GM12878 (cell line): Measurements from ENCODE around the gene SRA1. TPM values are rescaled to one million over a fixed set of nuclear protein-coding genes. Genes with fewer than 3 reads are reported as not detected.
A peak's percentile ranks its signal among the peaks of the same experiment; 100 is the strongest.

ENCODE experiments used
- ATAC-seq: fragments of 200-7000 bp; cut with Tn5 transposase; 3 replicates; pipeline ENCODE4 v1.9.1; 2020; ENCODE audit warnings: mild to moderate bottlenecking, moderate library complexity
- BruUV-seq: library from RNA; stranded (reverse); fragments of 400-500 nt; replicated peaks from 2 replicates; lab custom pipeline; 2021; lab: Mats Ljungman, UMichigan
- CTCF ChIA-PET: fragments of 300-600 bp; sonication (Branson Sonifier 250); formaldehyde crosslinking; extraction: SDS; loops from one replicate; lab custom pipeline; 2021; ENCODE audit warnings: inconsistent platforms; lab: Yijun Ruan, JAX
- POLR2A ChIA-PET: fragments of 350-600 bp; formaldehyde crosslinking; extraction: SDS; loops from one replicate; lab custom pipeline; 2021; ENCODE audit warnings: inconsistent platforms; lab: Charles Lee
- RAD21 ChIA-PET: fragments of 300-600 bp; sonication (Branson Sonifier 250); formaldehyde crosslinking; loops from one replicate; lab custom pipeline; 2023; ENCODE audit warnings: antibody characterized with exemption; ENCODE audit not compliant: unreplicated experiment; lab: Charles Lee
- SMC1A ChIA-PET: fragments of 300-600 bp; sonication (Branson Sonifier 250); formaldehyde crosslinking; loops from one replicate; lab custom pipeline; 2023; ENCODE audit not compliant: unreplicated experiment, uncharacterized antibody; lab: Charles Lee
- DNase-seq: peaks from one replicate; pipeline ENCODE4 v3.0.0-alpha.2; 2011; ENCODE audit warnings: low read depth, low spot score
- FAIRE-seq: peaks from 3 replicates; lab custom pipeline; 2011; peaks lifted over from hg19 to GRCh38; lab: Jason Lieb, UNC
- H2AFZ ChIP-seq: 2 replicates; pipeline ENCODE4 v1.6.0; 2011; ENCODE audit warnings: low read depth, low read length, control low read depth; ENCODE audit not compliant: control insufficient read depth
- H3K27ac ChIP-seq: 2 replicates; pipeline ENCODE4 v1.5.1; 2011; ENCODE audit warnings: control low read depth; ENCODE audit not compliant: control insufficient read depth, insufficient read depth
- H3K27me3 ChIP-seq, 2 experiments: replicated peaks in 1 of 2; 2 replicates each; pipeline versions ENCODE4 v1.6.0 to v1.6.1; 2011; ENCODE audit warnings: low read length in 1 of 2; ENCODE audit not compliant: control insufficient read depth in 2 of 2, insufficient read depth in 2 of 2
- H3K36me3 ChIP-seq, 2 experiments: 2 replicates each; pipeline ENCODE4 v1.5.1; 2011; ENCODE audit warnings: low read length in 1 of 2; ENCODE audit not compliant: control insufficient read depth in 2 of 2, insufficient read depth in 2 of 2
- H3K4me1 ChIP-seq: 2 replicates; pipeline ENCODE4 v1.6.1; 2011; ENCODE audit warnings: mild to moderate bottlenecking, low read length, moderate library complexity, mixed read lengths; ENCODE audit not compliant: control insufficient read depth, insufficient read depth
- H3K4me2 ChIP-seq: 2 replicates; pipeline ENCODE4 v1.6.0; 2011; ENCODE audit warnings: control low read depth; ENCODE audit not compliant: control insufficient read depth, insufficient read depth
- H3K4me3 ChIP-seq: fragments of 200-600 bp; sonication (generic); 2 replicates; pipeline ENCODE4 v1.5.1; 2016
- H3K79me2 ChIP-seq: 2 replicates; pipeline ENCODE4 v1.6.0; 2011; ENCODE audit warnings: low read length; ENCODE audit not compliant: control insufficient read depth, insufficient read depth
- H3K9ac ChIP-seq: 2 replicates; pipeline ENCODE4 v1.8.0; 2011; ENCODE audit warnings: low read length, control low read depth, mixed read lengths; ENCODE audit not compliant: control insufficient read depth, insufficient read depth
- H3K9me3 ChIP-seq: replicated peaks from 3 replicates; pipeline ENCODE4 v1.5.1; 2011; ENCODE audit warnings: mild to moderate bottlenecking, low read length; ENCODE audit not compliant: control insufficient read depth, insufficient read depth
- H4K20me1 ChIP-seq: 2 replicates; pipeline ENCODE4 v1.6.0; 2011; ENCODE audit not compliant: control insufficient read depth, insufficient read depth
- BCL11A ChIP-seq: IDR thresholded peaks from 2 replicates; pipeline ENCODE4 v1.6.1; 2011; ENCODE audit warnings: low read depth, low read length
- BMI1 ChIP-seq: fragments of 450-650 bp; IDR thresholded peaks from 2 replicates; pipeline ENCODE4 v1.6.1; 2016; ENCODE audit warnings: mild to moderate bottlenecking, moderate library complexity, borderline replicate concordance
- CEBPZ ChIP-seq: fragments of 150-350 bp; IDR thresholded peaks from 2 replicates; pipeline ENCODE4 v1.6.1; 2016; ENCODE audit warnings: low read depth, low read length
- CHD1 ChIP-seq: IDR thresholded peaks from 2 replicates; pipeline ENCODE4 v1.6.1; 2012; ENCODE audit warnings: low read depth, low read length, improper control_type of control experiment
- E2F8 ChIP-seq: fragments of 450-650 bp; IDR thresholded peaks from 2 replicates; pipeline ENCODE4 v1.6.1; 2018; ENCODE audit warnings: mild to moderate bottlenecking, low read depth, moderate library complexity; ENCODE audit not compliant: partially characterized antibody
- HDAC2 ChIP-seq: fragments of 200-600 bp; sonication (generic); IDR thresholded peaks from 2 replicates; pipeline ENCODE4 v1.6.1; 2017
- MYC ChIP-seq: IDR thresholded peaks from 2 replicates; pipeline ENCODE4 v1.6.1; 2011; ENCODE audit warnings: mild to moderate bottlenecking, low read length, moderate library complexity, inconsistent platforms; ENCODE audit not compliant: insufficient read depth, insufficient replicate concordance, insufficient read length, severe bottlenecking
- NBN ChIP-seq: fragments of 450-650 bp; IDR thresholded peaks from 2 replicates; pipeline ENCODE4 v1.6.1; 2016
- PAX5 ChIP-seq: IDR thresholded peaks from 2 replicates; pipeline ENCODE4 v1.6.1; 2011; ENCODE audit warnings: low read depth, low read length, borderline replicate concordance
- POU2F2 ChIP-seq: IDR thresholded peaks from 3 replicates; pipeline ENCODE4 v1.6.1; 2011; ENCODE audit warnings: low read depth, mild to moderate bottlenecking, low read length, borderline replicate concordance
- RUNX3 ChIP-seq: IDR thresholded peaks from 2 replicates; pipeline ENCODE4 v1.6.1; 2012; ENCODE audit warnings: low read length, inconsistent platforms
- SIN3A ChIP-seq: IDR thresholded peaks from 2 replicates; pipeline ENCODE4 v1.6.1; 2012; ENCODE audit warnings: low read depth, low read length, improper control_type of control experiment
- SUPT20H ChIP-seq: IDR thresholded peaks from 2 replicates; pipeline ENCODE4 v1.6.1; 2011; ENCODE audit warnings: low read depth, mild to moderate bottlenecking, low read length, moderate library complexity, borderline replicate concordance; ENCODE audit not compliant: control insufficient read depth
- TARDBP ChIP-seq: IDR thresholded peaks from 2 replicates; pipeline ENCODE4 v1.6.1; 2016; ENCODE audit warnings: borderline replicate concordance
- TCF7 ChIP-seq: IDR thresholded peaks from 2 replicates; pipeline ENCODE4 v1.6.1; 2014; ENCODE audit warnings: antibody characterized with exemption, borderline replicate concordance
- YBX1 ChIP-seq: fragments of 450-650 bp; IDR thresholded peaks from 2 replicates; pipeline ENCODE4 v1.6.1; 2016; ENCODE audit warnings: antibody characterized with exemption
- YY1 ChIP-seq: IDR thresholded peaks from 2 replicates; pipeline ENCODE4 v1.6.1; 2011; ENCODE audit warnings: low read depth, mild to moderate bottlenecking, low read length
- ZNF274 ChIP-seq: IDR thresholded peaks from one replicate; pipeline ENCODE4 v1.8.0; 2011; ENCODE audit not compliant: insufficient read length, insufficient read depth
- WGBS: methylation state at CpG from one replicate; pipeline ENCODE4 v1.1.6; 2016; ENCODE audit warnings: low lambda C conversion rate; ENCODE audit not compliant: insufficient replicate concordance, insufficient coverage; ENCODE audit errors: missing lambda C conversion rate; 5-methylcytosine and 5-hydroxymethylcytosine counted together
- in situ Hi-C: fragments of 300-500 bp; cut with MboI; formaldehyde crosslinking; loops from 9 replicates; pipeline ENCODE4 v1.14.3; 2018; ENCODE audit warnings: mixed read lengths
- intact Hi-C: fragments of 100-400 bp; cut with micrococcal nuclease; formaldehyde crosslinking; loops from one replicate; pipeline ENCODE4 v1.14.2; 2022; ENCODE audit not compliant: unreplicated experiment
- polyA plus RNA-seq, 11 experiments: library from polyadenylated mRNA; depleted of rRNA in 4 of 11; unstranded in 6 of 11; stranded (reverse) in 5 of 11; fragments of >200 nt; fragmentation: Nextera tagmentation in 4 of 11; fragmentation: Illumina TruSeq in 1 of 11; extraction: Ambion mirVana in 4 of 11; extraction: Trizol in 1 of 11; gene quantifications; 1 replicate in 1 of 11; 2 replicates in 10 of 11; pipeline versions ENCODE4 v1.2.1 to v1.2.3, GENCODE V29; 2011 to 2016; ENCODE audit warnings: inconsistent platforms in 2 of 11, missing spikeins in 2 of 11, low read depth in 1 of 11
- total RNA-seq, 4 experiments: library from RNA; depleted of rRNA in 3 of 4; stranded (reverse); fragments of >200 nt in 3 of 4; fragmentation: Illumina TruSeq in 1 of 4; extraction: Trizol in 1 of 4; gene quantifications; 2 replicates each; pipeline versions ENCODE4 v1.2.1 to v1.2.3, GENCODE V29; 2013 to 2021

Gene SRA1
- total and polyA plus RNA-seq, 10 of the 15 experiments (the other 5 are each of a cell fraction or from before 2014, with no cell fraction given): 35.3 to 127 (median 56.1) TPM

- POLR2A ChIA-PET: interaction anchor here (0.6 to 2.3 kb wide), 9 partner anchors 9 to 132 kb away, joined by 3 to 6 read pairs (median 4); partner anchors contain the start of genes EIF4EBP3, IK and NDUFA2
- ATAC-seq (peak; percentile 5), FAIRE-seq (no peak), DNase-seq (no peak)
- CTCF ChIA-PET: interaction anchor here (0.6 to 0.7 kb wide), 3 partner anchors 9 to 70 kb away, joined by 3 to 4 read pairs (median 3); no protein-coding TSS in a partner anchor
- in situ Hi-C loops: no loop called here
- Histone ChIP-seq H3K4me2 (peak overlapping the region; percentile 95), H3K4me3 (peak overlapping the region; percentile 89), H3K9me3 (no peaks in the 10 kb centered on the region), H3K27me3 (no peaks in the 10 kb centered on the region), H3K9ac (peak overlapping the region; percentile 92), H2AFZ (peak overlapping the region; percentile 89), H3K27ac (peak overlapping the region; percentile 92), H4K20me1 (no peaks in the 10 kb centered on the region), H3K79me2 (peaks cover 45% of the 10 kb centered on the region), H3K36me3 (peaks cover 4 to 8% of the 10 kb centered on the region in 2 experiments; a peak in 3 of 4 replicates), H3K4me1 (peaks cover 45% of the 10 kb centered on the region)
- intact Hi-C loops: loop anchor here (2.0 kb wide), 1 partner anchor 146 kb away; no protein-coding TSS in a partner anchor
- BruUV-seq: TSS peak; percentile 85
- under 1% methylated on average over 13 of the region's 13 CpGs for WGBS
- RAD21 ChIA-PET: interaction anchor here (0.6 to 1.4 kb wide), 3 partner anchors 18 to 156 kb away, joined by 3 to 7 read pairs (median 3); partner anchors contain the start of gene EIF4EBP3
- SMC1A ChIA-PET: interaction anchor here (0.7 to 1.4 kb wide), 6 partner anchors 9 to 157 kb away, joined by 3 to 7 read pairs (median 4); partner anchors contain the start of gene EIF4EBP3
- no peak for TF ChIP-seq E2F8
- no peak for TF ChIP-seq POU2F2
- no peak for TF ChIP-seq BCL11A
- TF ChIP-seq BMI1: no peak
- no peak for TF ChIP-seq MYC
- TF ChIP-seq NBN: no peak
- no peak for TF ChIP-seq PAX5
- no peak for TF ChIP-seq ZNF274
- TF ChIP-seq YBX1: 0 out of 2 replicates have a peak, but pooled peaks have one; percentile 57
- TF ChIP-seq CEBPZ: no peak
- 0 out of 2 replicates have a peak, but pooled peaks have one; percentile 13 for TF ChIP-seq RUNX3
- TF ChIP-seq TCF7: no peak
- no peak for TF ChIP-seq SUPT20H
- peak; percentile 12; the same call in 1 of the 2 replicates for TF ChIP-seq SIN3A
- no peak for TF ChIP-seq YY1
- TF ChIP-seq TARDBP: no peak
- no peak for TF ChIP-seq HDAC2
- TF ChIP-seq CHD1: 0 out of 2 replicates have a peak, but pooled peaks have one; percentile 47
These were observed 7.9 kb upstream of the SRA1 start for GRCh38 chr5:140565024-140565779.
